Stimulated activated CD8-positive, alpha-beta memory T cell treated with anti-CD3 and anti-CD28 coated beads, Interleukin-2, amount 100 ng/mL, for 1 hour (primary cell): ENCODE results near the gene PLA2G2D.

Experiments
- DNase-seq, 2 donors: peaks; one replicate each; pipeline ENCODE4 v3.0.0-alpha.2; 2020; ENCODE audit warnings: low read depth in 2 of 2

The PLA2G2D gene

DNA sequence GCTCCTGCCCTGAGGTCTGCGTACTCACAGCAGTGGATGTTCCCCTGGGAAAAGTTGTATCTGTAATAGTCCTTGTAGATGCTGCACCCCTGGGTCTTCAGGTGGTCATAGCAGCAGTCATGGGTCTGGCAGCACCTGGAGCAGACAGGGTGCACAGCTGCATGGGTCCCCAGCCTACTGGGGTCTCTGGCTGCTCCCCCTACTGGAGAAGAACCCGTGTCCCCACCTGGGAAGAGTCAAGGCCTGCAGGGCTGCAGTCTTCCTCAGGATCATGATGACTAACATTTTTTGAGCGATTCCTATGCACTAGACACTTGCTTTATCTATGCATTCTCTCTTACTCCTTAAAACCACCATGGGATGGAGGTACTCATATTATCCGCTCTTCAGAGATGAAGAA, 3.9 kb downstream of the PLA2G2D start:
- DNase-seq = no peak

DNA sequence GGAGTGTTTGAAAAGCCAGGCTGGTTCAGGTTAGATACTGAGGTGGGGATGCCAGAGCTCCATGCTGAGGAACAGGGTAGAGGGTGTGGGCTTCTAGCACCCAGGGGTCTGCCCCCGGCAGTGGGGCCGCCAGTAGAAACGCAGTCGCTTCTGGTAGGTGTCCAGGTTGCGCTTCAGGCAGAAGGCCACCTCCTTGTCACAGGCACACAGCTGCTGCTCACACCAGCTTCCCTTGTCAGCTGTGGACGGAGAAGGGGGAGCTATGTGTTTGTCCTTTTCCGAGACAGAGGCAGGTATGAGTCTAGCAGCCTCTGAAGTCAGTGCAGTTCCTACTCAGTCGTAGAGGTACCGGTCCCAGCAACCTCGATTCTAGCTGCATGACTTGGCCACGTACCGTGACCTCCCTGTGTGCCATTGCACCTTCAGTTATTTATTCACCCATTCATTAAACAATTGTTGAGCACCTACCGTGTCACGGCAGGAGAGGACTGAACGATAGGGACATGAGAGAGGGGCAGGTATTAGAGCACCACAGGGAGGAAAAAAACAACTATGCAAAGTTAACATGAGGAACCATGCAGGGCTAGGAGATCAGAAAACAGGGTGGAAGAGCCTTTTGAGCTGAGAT, 5.2 kb downstream of the PLA2G2D start:
- DNase-seq = no peak

DNA sequence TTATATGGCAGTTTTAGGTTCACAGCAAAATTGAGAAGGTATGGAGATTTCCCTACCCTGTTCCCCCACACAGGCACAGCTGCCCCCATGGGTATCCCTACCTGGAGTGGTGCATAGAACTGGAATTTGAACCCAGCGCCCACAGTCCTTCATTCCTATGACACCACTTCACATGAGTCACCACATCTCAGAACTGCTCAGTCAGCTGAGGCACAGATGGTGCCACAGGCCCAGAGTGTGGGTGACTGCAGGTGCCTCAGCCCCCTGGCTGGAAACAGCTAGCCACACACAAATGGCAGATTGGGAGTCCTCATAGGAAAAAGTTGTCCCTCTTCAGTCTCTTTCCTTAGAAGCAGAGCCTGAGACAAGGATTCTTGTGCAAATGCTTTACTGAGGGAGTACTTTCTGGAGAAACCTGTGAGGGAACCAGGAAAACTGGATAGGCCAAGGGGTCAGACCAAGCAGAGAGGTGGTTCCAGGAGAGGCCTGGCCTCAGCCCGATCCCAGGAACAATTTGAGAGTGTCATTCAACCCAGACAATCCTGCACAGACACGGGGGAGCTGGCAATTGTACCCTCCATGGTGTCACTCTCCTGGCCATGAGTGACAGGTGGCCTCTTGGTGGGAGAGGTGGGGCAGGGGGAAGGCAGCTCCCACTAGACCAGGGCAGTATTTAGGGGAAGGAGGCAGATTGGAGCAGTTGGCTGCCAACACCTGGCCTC, 6.9 kb downstream of the PLA2G2D start:
- no peak for DNase-seq

DNA sequence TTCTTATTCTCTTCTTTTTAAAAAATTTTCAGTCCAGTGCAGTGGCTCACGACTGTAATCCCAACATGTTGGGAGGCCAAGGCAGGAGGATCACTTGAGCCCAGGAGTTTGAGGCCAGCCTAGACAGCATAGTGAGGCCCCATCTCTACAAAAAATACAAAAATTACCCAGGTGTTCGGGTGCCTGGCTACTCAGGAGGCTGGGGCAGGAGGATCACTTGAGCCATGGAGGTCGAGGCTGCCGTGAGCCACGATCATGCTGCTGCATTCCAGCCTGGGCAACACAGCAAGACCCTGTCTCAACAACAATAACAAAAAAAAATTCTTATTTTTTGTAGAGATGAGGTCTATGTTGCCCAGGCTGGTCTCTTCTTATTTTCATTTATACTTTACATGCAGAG, 7.9 kb downstream of the PLA2G2D start:
- no peak for DNase-seq

DNA sequence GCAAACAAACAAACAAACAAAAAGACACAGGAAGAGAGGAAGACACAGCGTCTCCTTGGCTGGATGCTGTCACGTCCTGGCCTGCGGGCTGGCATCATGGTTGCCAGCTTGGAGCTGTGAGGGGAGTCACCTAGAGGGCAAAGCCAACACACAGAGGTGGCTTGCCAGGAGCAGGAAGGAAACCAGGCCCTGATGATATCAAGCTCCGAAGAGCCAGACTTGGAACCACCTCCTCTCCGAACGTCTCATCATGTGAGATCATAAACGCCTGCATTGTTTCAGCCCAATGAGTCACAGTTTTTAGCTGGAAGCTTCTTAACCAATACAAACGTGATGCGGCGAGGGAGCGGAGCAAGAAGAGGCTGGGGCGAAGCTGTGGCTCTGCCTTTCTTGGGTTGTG, 8.7 kb downstream of the PLA2G2D start:
- no peak for DNase-seq

DNA sequence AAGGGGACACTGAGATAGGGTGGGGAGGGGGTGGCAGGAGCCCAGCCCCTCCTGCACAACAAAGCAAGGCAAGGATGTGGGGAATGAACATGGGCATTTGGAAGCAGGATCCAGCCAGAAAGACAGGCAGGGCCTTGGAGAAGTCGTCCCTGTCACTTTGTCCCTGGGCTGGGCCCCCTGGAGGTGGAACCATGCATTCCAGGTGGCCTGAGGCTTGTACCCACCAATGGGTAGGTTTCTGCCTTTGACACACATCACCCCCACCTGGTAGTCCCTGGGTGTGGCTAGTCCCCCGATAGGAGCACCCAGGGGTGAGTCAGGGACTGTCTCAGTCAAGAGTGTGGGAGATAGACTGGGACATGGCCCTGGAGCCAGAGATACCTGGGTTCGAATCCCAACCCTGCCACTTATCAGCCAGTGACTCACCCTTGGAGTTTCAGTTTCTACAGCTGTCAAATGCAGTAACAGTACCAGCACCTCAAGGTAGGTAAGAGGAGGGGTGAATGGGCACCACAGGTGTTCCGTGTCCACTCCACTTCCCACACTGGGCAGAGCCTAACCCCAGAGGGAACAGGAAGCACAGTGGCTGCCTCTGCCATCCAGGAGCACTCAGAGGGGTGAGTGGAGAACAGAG, 10.0 kb downstream of the PLA2G2D start:
- DNase-seq = no peak

DNA sequence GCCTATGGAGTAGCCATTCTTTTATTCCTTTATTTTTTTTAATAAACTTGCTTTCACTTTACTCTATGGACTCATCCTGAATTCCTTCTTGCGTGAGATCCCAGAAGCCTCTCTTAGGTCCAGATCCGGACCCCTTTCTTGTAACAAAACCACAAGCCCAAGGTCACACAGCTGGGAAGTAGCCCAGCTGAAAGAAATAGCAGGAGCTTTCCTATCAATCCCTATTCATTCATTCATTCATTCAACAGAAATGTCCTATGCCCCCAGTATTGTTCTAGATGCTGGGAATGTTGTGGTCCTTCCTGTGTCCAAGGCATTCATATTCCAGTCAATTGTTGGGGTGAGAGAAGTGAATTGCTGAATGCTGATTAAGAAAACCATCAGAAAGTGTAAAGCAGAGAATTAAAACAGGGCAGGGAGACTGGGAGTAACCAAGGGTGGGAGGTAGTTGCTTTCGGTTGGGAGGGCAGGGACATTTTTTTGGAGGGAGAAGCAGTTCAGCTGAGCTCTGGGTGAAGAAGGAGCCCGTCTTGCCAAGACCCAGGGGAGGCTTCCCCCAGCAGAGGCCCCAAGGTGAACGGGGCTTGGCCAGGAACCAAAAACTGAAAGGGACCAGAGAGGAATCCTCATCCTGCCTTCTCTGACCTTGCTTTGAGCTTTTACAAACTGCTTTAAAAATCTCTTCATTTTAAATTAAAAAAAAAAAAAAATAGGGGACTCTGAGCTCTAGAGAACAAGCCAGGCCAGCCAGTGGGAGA, 10.8 kb downstream of the PLA2G2D start:
- DNase-seq = no peak

DNA sequence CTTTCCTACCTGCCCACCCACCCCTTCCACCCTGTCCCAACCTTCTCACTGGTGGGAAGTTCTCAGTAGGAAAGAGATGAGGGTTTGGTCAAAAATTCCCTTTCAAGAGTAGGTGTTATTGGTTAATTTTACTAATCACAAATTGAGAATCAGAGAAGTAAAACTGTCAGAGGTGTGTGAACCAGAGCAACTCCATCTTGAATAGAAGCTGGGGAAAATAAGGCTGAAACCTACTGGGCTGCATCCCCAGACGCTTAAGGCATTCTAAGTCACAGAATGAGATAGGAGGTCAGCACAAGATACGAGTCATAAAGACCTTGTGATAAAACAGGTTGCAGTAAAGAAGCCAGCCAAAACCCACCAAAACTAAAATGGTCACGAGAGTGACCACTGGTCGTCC, 11.5 kb downstream of the PLA2G2D start:
- DNase-seq = no peak

DNA sequence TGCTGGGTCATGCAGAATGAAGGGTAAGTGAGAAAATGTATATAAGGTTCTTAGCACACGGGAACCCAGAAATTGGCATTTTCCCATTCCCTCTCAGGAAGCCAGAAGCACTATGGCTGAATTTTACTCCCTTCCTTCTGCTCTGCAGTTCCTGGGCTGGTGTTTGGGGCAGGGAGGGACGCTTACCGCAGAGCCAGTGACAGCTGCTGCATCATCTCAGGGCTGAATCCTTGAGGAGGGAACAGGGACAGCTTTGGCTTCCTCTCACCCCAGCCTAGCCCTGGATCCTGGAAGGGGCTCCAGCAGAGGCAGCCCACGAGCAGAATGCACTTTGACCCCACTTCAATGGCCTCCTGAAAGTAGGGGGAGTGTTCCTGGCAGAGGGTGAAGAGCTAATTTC, 12.0 kb downstream of the PLA2G2D start:
- DNase-seq = no peak

DNA sequence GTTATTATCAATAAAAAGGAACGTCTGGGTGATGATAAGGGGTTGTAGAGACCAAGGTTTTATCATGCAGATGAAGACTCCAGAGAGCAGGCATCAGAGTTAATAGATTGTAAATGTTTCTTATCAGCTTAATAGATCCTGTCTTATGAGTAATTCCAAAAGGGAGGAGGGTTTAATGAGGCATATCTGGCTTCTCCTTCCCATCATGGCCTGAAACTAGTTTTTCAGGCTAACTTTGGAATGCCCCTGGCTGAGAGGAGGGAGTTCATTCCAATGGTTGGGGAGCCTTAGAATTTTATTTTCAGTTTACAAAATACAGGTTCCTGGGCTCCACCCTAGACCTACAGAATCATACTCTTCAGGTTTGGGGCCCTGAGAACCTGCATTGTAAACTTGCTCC, 13.5 kb downstream of the PLA2G2D start:
- no peak for DNase-seq

DNA sequence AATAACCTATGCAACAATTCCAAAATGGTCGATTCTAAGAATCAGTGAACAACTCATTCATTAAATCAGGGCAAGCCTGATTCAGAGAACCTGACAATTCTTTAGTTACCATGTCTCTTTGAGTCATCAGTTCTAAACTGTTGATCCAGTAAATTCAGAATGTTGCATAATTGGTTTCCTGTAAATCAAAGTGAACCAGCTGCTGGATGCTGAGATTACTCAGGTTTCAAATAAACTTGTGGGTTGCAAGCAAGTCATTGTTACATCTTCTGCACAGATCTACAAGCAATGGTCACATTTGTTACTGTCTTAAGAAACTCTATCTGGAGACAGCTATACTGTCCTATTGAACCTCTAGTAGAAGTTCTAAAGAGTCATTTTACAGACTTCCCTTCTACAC, 16.5 kb downstream of the PLA2G2D start:
- no peak for DNase-seq

DNA sequence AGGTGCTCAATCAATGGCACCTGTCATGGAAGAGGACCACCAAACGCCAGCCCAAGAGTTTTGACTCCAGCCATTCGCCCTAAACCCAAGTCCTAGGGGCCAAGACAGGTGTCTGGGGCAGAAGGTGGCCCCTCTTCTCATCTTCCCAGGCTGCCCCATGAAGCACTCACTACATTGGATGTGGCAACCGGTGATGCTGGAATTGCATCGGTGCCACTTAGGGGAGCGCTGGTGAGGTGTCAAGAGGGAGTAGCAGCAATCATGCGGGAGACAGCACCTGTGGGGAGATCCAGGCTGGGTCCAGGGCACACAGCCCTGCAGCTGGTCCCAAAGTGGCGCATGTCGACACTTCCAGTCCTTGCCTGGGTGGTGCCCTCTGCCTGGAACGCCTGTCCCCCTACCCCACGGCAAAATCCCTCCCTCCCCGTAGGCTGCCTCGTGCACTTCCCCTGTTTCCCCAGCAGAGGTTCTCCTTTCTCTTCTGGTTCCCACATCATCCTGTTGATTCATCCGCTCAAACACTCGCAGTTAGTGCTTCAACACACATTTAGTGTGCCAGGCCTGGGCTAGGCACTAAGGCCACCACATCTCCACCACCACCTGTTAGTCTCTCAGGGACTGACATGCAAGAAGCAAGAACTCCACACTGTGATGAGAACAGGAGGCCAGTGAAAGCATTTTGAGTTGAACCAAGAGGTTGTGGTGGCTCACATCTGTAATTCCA, 18.5 kb downstream of the PLA2G2D start:
- DNase-seq = no peak

DNA sequence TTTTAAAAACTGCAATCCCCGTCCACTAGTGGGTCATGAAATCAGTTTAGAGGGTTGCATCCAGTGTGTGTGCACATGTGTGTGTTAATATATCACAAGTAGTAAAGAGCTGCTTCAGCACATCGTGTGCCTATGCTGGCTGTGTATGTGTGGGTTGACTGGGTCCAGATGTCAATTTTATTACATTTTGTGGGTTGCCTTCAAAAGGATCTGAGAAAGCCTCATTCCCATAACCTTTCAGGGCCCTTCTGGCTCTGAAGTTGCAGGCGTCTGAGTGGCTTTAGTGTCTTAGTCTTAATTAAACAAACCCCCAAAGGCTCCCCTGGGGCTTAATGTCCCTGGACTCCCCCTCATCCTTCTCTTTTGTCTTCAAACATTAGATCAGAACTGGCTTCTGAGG, 19.8 kb downstream of the PLA2G2D start:
- DNase-seq = no peak

DNA sequence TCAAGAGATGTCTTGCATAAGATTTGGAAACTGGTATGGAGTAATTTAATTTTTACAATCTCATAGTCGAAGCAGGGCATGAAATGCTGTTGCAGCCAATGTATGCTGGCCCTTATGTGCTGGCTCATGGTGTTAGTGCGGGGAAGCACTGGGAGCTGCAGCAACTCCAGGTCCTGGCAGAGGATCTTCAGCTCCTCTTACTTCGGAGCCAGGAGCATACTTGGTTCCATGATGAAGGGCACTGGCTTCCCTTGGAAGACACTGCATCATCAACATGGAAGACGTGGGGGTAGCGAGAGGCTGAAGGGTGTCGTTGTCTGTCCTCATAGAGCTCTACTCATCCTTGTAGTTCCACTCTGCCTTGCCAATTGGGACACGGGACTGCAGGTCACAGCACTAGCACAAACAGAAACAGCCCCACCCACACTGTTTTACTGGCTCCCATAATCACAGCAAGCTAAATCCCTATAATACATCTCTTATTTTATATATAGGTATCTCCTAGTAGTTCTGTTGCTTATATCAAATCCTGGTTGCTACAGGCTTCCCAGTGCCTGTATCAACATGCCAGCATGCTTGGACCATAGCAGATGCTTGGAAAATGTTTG, 22.4 kb downstream of the PLA2G2D start:
- no peak for DNase-seq

DNA sequence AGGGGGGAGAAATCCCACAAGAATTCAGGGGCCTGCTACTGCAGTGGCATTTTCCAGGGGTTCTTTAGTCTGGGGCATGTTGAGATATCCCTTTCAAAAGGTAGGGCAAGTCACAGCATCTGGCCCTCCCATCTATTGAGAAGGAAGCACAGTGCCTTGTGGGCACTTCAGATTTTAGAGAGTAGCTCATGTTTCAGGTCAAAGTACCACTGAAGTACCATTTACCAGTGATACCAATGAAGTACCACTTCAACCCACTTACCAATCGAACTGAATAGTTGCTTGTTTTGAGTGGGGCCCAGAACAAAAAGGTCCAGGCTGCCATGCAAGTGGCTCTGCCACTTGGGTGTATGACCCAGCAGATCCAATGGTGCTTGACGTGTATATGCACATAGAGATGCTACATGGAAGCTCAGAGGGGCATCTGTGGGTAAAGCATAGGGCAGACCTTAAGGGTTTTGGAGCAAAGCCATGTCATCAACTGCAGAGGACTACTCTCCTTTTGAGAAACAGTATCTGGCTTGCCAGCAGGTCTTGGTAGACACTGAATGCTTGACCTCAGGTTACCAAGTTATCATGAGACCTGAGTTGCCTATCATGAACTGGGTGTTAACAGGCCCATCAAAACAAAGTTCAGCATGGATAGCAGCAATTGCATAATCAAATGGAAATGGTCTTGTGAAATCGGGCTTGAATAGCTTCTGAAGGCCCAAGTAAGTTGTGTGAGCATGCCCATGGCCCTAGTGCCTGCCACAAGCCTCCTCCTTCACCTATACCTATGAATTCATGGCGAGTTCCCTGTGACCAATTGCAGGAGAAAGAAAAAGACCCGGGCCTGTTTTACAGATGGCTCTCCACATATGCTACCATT, 23.5 kb downstream of the PLA2G2D start:
- DNase-seq = no peak

DNA sequence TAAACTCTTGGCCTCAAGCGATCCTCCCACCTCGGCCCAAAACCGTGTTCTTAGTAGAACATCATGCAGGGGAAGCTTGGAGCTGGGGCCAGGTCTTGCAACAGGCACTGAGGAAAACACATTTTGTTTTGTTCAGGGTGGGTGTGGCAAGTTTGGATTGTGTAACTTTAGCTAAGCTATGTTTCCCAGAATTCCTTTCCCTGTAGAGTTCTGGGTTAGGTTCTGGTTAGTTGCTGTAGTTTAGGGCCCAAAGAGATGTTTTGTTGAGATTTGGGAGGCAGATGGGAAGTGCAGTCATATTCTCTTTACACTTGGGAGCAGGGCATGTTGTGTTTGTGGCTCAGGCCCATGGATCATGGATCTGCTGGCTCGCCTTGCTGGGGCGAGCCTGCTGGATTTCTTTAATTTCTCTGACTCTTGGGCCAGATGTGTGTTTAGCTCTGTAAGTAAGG, 25.4 kb downstream of the PLA2G2D start:
- no peak for DNase-seq

DNA sequence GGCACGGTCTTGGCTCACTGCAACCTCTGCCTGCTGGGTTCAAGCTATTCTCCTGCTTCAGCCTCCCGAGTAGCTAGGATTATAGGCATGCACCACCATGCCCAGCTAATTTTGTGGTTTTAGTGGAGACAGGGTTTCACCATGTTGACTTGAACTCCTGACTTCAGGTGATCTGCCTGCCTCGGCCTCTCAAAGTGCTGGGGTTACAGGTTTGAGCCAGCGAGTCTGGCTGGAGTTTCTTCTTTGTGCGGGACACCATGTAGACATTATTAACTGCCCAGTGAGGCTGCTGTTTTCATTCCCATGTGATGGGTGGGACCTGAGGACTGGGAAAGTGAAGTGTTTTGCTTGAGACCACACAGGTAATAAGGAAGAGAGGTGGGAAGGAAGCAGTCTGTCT, 26.0 kb downstream of the PLA2G2D start:
- no peak for DNase-seq

DNA sequence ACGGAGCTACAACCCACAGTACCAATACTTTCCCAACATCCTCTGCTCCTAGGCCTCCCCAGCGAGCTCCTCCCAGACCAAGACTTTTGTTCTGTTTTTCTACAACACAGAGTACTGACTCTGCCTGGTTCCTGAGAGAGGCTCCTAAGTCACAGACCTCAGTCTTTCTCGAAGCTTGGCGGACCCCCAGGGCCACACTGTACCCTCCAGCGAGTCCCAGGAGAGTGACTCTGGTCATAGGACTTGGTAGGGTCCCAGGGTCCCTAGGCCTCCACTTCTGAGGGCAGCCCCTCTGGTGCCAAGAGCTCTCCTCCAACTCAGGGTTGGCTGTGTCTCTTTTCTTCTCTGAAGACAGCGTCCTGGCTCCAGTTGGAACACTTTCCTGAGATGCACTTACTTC, 28.7 kb downstream of the PLA2G2D start:
- DNase-seq = no peak

DNA sequence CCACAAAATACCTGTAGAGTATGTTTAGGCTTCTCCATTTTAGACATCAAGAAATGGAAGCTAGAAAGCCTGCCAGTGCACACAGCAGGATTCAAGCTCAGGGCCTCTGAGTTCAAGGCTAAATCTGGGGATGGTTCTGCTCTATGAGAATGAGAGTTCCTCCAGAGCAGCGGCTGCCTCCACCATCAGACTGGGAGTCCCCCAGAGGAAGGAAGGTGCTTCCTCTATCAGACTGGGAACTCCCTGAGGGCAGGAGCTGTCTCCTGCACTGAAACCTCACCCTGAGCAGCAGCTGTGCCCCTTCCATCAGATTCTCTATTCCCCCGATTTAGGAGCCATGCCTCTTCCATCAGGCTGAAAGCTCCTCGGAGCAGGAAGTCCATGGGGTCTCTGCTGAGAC, 29.2 kb downstream of the PLA2G2D start:
- DNase-seq = no peak

DNA sequence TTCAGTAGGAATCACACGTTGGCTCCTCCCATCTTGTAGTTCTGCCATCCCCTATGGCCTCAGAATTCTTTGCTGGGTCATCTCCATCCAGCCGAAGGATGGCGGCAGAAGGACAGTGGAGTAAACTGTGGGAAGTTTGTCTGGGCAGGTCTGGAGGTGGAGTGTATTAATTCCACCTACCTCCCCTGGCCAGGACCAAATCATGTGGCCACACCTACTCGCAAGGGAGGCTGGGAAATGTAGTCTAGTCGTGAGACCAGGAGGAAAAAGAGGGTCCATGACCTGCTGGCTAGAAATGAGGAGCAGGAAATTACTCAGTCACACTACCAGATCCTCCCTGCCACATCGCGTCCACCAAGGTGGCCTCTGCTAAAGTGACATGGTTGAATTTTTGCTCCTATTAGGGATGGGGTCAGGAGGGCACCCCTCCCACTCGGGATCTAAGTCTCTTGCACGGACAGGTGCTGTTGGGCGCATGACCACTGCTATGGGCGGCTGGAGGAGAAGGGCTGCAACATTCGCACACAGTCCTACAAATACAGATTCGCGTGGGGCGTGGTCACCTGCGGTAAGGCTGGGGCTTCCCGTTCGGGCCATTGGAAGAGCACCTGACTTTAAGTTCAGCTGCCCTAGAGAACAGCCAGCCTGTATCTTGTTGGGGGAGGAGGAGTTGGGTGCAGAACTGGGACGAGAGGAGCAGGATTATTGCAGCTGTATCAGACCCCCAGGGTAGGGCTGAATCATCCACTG, 29.8 kb downstream of the PLA2G2D start:
- no peak for DNase-seq
